Sigmoid colon (tissue), 4 donors: ENCODE data around the gene KIAA2012.
A peak's percentile ranks its signal among the peaks of the same experiment; 100 is the strongest.

Experiments used
- EP300 ChIP-seq, 4 donors: sonication (generic); formaldehyde crosslinking; IDR thresholded peaks; one replicate each; pipeline ENCODE4 v1.6.1; 2017; ENCODE audit warnings: antibody characterized with exemption in 4 of 4
- TF ChIP-seq, protein P1 (sequence below), 4 experiments: fragments of 450-650 bp in 3 of 4; fragments of 200-600 bp in 1 of 4; IDR thresholded peaks; one replicate each; pipeline ENCODE4 v1.5.1; 2016 to 2019; ENCODE audit warnings: antibody characterized with exemption in 4 of 4, mild to moderate bottlenecking in 3 of 4, moderate library complexity in 2 of 4

DNA sequence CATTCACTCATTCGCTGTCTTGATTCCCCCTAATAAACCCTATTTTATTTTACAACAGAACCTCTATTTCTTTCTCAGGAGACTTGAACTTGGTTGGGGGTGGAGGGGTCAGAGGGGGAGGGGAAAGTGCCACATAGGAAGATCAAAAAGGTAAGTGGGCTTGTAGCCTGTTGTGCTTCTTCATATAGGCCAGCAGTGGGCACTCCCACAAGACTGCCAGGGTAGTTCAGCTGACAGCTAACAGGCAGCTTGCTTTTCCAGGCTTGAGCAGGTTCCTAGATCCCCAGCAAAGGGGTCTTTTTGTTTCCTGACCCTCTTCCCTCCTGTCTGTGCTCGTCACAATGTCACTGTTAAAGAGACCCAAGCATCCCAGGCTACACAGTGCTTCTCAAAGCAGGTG lies 829 bp upstream of the KIAA2012 start:
- TF ChIP-seq, protein P1, sequence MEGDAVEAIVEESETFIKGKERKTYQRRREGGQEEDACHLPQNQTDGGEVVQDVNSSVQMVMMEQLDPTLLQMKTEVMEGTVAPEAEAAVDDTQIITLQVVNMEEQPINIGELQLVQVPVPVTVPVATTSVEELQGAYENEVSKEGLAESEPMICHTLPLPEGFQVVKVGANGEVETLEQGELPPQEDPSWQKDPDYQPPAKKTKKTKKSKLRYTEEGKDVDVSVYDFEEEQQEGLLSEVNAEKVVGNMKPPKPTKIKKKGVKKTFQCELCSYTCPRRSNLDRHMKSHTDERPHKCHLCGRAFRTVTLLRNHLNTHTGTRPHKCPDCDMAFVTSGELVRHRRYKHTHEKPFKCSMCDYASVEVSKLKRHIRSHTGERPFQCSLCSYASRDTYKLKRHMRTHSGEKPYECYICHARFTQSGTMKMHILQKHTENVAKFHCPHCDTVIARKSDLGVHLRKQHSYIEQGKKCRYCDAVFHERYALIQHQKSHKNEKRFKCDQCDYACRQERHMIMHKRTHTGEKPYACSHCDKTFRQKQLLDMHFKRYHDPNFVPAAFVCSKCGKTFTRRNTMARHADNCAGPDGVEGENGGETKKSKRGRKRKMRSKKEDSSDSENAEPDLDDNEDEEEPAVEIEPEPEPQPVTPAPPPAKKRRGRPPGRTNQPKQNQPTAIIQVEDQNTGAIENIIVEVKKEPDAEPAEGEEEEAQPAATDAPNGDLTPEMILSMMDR (IDR thresholded peaks at IDR 0.05) = peak in 1 of 4 experiments; percentile 13
- TF ChIP-seq EP300 (IDR thresholded peaks at IDR 0.05) = no peak
